GM12892 (cell line): ENCODE data around the gene STAG1.
"Not testable (repeated sequence)": the region's sequence is repeated elsewhere in the genome, so short reads cannot be mapped to it uniquely, and the experiment has no call there.

Source experiments
- DNase-seq: peaks from one replicate; pipeline ENCODE4 v3.0.0; 2011; ENCODE audit not compliant: insufficient read length
- FAIRE-seq: peaks from 2 replicates; lab custom pipeline; 2011; peaks lifted over from hg19 to GRCh38; lab: Jason Lieb, UNC
- POLR2A ChIP-seq: IDR thresholded peaks from 2 replicates; pipeline ENCODE4 v1.6.1; 2011; ENCODE audit warnings: low read depth, low read length, control low read depth
- POLR2AphosphoS5 ChIP-seq: IDR thresholded peaks from 2 replicates; pipeline ENCODE4 v1.6.1; 2011; ENCODE audit warnings: low read depth, low read length, control low read depth
- TAF1 ChIP-seq: IDR thresholded peaks from 2 replicates; pipeline ENCODE4 v1.6.1; 2011; ENCODE audit warnings: low read depth, mild to moderate bottlenecking, control low read depth, low read length, borderline replicate concordance

The STAG1 gene

GRCh38 chr3:136343873-136344555 lies 408.2 kb downstream of the STAG1 start:
- DNase-seq (no peak), FAIRE-seq (no peak)
- TF ChIP-seq POLR2A (no peak), TAF1 (no peak), POLR2AphosphoS5 (no peak)

GRCh38 chr3:136343446-136343845 lies 408.7 kb downstream of the STAG1 start:
- no peak for TF ChIP-seq POLR2AphosphoS5
- TF ChIP-seq POLR2A = no peak
- TF ChIP-seq TAF1 = no peak
- FAIRE-seq (no peak), DNase-seq (no peak)

GRCh38 chr3:136336329-136337100 lies 415.7 kb downstream of the STAG1 start:
- FAIRE-seq (no peak), DNase-seq (no peak)
- TF ChIP-seq POLR2AphosphoS5 (no peak), POLR2A (no peak), TAF1 (no peak)

GRCh38 chr3:136334726-136335125 lies 417.5 kb downstream of the STAG1 start:
- DNase-seq, FAIRE-seq: not testable (repeated sequence)

- TF ChIP-seq POLR2A (no peak), TAF1 (no peak), POLR2AphosphoS5 (no peak)
- no peak for FAIRE-seq
- no peak for DNase-seq
Observed at GRCh38 chr3:136334209-136334608, 418.0 kb downstream of the STAG1 start.

- no peak for DNase-seq
- no peak for TF ChIP-seq TAF1
- TF ChIP-seq POLR2AphosphoS5 = no peak
- no peak for TF ChIP-seq POLR2A
- no peak for FAIRE-seq
Observed at GRCh38 chr3:136332776-136333175, 419.4 kb downstream of the STAG1 start.

GRCh38 chr3:136332302-136332701 lies 419.9 kb downstream of the STAG1 start:
- DNase-seq = no peak
- no peak for FAIRE-seq
- TF ChIP-seq POLR2A (no peak), TAF1 (no peak), POLR2AphosphoS5 (no peak)

GRCh38 chr3:136330900-136331299 lies 421.3 kb downstream of the STAG1 start:
- FAIRE-seq (no peak), DNase-seq (no peak)
- TF ChIP-seq POLR2A = no peak
- no peak for TF ChIP-seq TAF1

- TF ChIP-seq POLR2AphosphoS5 (no peak), TAF1 (no peak), POLR2A (no peak)
- DNase-seq (no peak), FAIRE-seq (no peak)
Observed at GRCh38 chr3:136329593-136329992, 422.6 kb downstream of the STAG1 start.

- no peak for DNase-seq
- FAIRE-seq = no peak
- TF ChIP-seq TAF1 = no peak
- TF ChIP-seq POLR2A = no peak
- no peak for TF ChIP-seq POLR2AphosphoS5
Observed at GRCh38 chr3:136327671-136328070, 424.5 kb downstream of the STAG1 start.

GRCh38 chr3:136326316-136326715 lies 425.9 kb downstream of the STAG1 start:
- TF ChIP-seq TAF1 = no peak
- FAIRE-seq (no peak), DNase-seq (no peak)

GRCh38 chr3:136311968-136312367 lies 440.2 kb downstream of the STAG1 start:
- FAIRE-seq (no peak), DNase-seq (no peak)
- TF ChIP-seq POLR2AphosphoS5 (no peak), TAF1 (no peak), POLR2A (no peak)

GRCh38 chr3:136311261-136311660 lies 440.9 kb downstream of the STAG1 start:
- FAIRE-seq = no peak

More at GRCh38 chr3:136311261-136311660, 440.9 kb downstream of the STAG1 start:
- TF ChIP-seq POLR2A (no peak), POLR2AphosphoS5 (no peak), TAF1 (no peak)
- DNase-seq = no peak
